Heart right ventricle (tissue), 16 donors: ENCODE results near the gene IRGQ. TPM values are rescaled to one million over a fixed set of nuclear protein-coding genes. Genes with fewer than 3 reads are reported as not detected.

Source experiments
- ATAC-seq, 8 donors: fragments of 200-7000 bp; cut with Tn5 transposase; one replicate each; pipeline ENCODE4 v1.9.1; 2020; ENCODE audit warnings: mild to moderate bottlenecking in 8 of 8, moderate library complexity in 8 of 8, moderate number of reproducible peaks in 1 of 8
- DNase-seq, 2 donors: peaks; one replicate each; pipeline ENCODE4 v3.0.0-alpha.2; 2020
- H3K27ac ChIP-seq, 10 donors: fragments of 200-600 bp; sonication (generic) in 2 of 10; one replicate each; pipeline versions ENCODE4 v1.5.0 to v1.8.0; 2020 to 2022; ENCODE audit warnings: mild to moderate bottlenecking in 3 of 10
- H3K27me3 ChIP-seq, 7 donors: fragments of 200-600 bp; one replicate each; pipeline ENCODE4 v1.8.0; 2021 to 2022; ENCODE audit warnings: mild to moderate bottlenecking in 2 of 7
- H3K36me3 ChIP-seq, 9 donors: fragments of 200-600 bp; sonication (generic) in 1 of 9; one replicate each; pipeline versions ENCODE4 v1.5.0 to v1.8.0; 2020 to 2022; ENCODE audit warnings: mild to moderate bottlenecking in 2 of 9
- H3K4me1 ChIP-seq, 9 donors: fragments of 200-600 bp; sonication (generic) in 1 of 9; one replicate each; pipeline versions ENCODE4 v1.5.0 to v1.8.0; 2020 to 2022; ENCODE audit warnings: mild to moderate bottlenecking in 4 of 9
- H3K4me3 ChIP-seq, 10 donors: fragments of 200-600 bp; sonication (generic) in 2 of 10; one replicate each; pipeline versions ENCODE4 v1.5.0 to v1.8.0; 2020 to 2022; ENCODE audit warnings: mild to moderate bottlenecking in 7 of 10, moderate library complexity in 2 of 10
- H3K9me3 ChIP-seq, 11 donors: fragments of 200-600 bp in 10 of 11; sonication (generic) in 2 of 11; one replicate each; pipeline versions ENCODE4 v1.5.0 to v1.8.0; 2013 to 2022; ENCODE audit warnings: mild to moderate bottlenecking in 2 of 11, control low read depth in 1 of 11, moderate library complexity in 1 of 11
- WGBS, 2 donors: extraction: QIAGEN DNeasy Blood & Tissue Kit; methylation state at CpG; one replicate each; pipeline ENCODE4 v1.1.7; 2013; ENCODE audit warnings: inconsistent platforms in 1 of 2; 5-methylcytosine and 5-hydroxymethylcytosine counted together
- intact Hi-C, 10 donors: fragments of 100-400 bp; cut with DNase I; formaldehyde crosslinking; loops; one replicate each; pipeline versions ENCODE4 v1.11.1 to v1.14.2; 2022
- polyA plus RNA-seq, 2 donors: library from polyadenylated mRNA; stranded (reverse); fragments of 200-250 nt; gene quantifications; one replicate each; pipeline ENCODE4 v1.2.3, GENCODE V29; 2013
- total RNA-seq, 10 donors: library from RNA; stranded (reverse); fragmentation: NEBNext Ultra II Directional in 3 of 10; extraction: Animal tissue kit (Norgen Biotek cat#: 25700) in 3 of 10; gene quantifications; one replicate each; pipeline versions ENCODE4 v1.2.1 to v1.2.4, GENCODE V29; 2021 to 2023
- TF ChIP-seq, protein P1 (sequence below), 9 donors: fragments of 200-600 bp; sonication (generic) in 2 of 9; IDR thresholded peaks; one replicate each; pipeline versions ENCODE4 v1.5.0 to v1.8.0; 2021 to 2022; ENCODE audit warnings: antibody characterized with exemption in 9 of 9, mild to moderate bottlenecking in 5 of 9, moderate library complexity in 1 of 9
- donor health status: Arrhythmogenic right ventricular cardiomyopathy.
- donor health status: ischemic (EF 13 %, LVEDD 7.1; RV severe dilation, severe dysfunction).
- donor health status: healthy with polysubstance abuse.
- donor health status: DM: no; HTN: yes; CAD: no.
- donor health status: DM: no; HTN: no; CAD: no.
- donor health status: ischemic (EF 25% LVEDD 6.9; RV normal size, moderate dysfunction).
- donor health status: ischemic (EF 25% LVEDD 5.7; RV mildly dilated, moderate dysfunction).
- donor health status: healthy.
- donor health status: DM: yes; HTN: yes; CAD: no.
- donor health status: Ischemic cardiomyopathy.
- donor health status: ischemic (EF 35%, LVEDD 5.7; RV mildly dilated, moderate dysfunction).
- donor health status: nonischemic (EF 11% LVEDD 7.7; RV severe dilation, severe dysfunction).
- donor health status: DM: yes; HTN: yes; CAD: no.
- donor health status: PGD.
- donor health status: ischemic (EF 29% LVEDD 5.4; RV normal size, mild dysfunction).
- donor health status: nonischemic (EF 23%, LVEDD 6.1; RV moderate dilation, normal function).

IRGQ gene
- total and polyA plus RNA-seq, 12 donors, result 5.6 to 34.2 (median 26.4) TPM

DNA sequence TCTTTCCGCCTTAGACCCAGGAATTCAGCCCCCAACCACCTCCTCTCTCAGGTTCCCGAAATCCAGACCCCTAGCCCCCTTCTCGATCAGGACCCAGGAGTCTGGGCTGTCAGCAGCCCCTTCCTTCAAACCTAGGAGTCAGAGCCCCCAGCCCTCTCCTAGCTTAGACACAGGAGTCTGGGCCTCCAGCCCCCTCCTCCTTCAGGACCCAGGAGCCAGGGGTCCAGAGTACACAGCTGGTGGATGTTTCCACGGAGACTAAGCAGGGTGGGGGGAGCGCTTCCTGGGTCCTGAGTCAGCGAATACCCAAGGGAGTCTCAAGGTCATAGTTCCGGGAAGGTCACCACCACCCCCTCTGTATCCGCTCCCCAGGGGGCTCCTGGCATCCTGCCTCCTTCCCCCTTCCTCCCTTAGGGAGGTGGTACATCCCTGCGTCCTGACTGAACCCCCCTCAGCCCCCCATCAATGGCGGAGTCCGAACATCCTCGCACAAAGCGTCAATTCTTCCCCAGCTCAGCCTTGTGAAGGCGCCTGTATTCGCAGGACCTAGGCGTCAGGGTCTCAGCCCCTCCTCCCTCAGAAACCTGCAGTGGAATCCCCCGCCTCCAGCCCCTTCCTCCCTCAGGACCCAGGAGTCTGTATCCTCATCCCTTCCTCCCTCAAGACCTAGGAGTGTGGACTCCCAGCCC, 39.1 kb upstream of the IRGQ start:
- no peak overlapping the region for H3K27ac ChIP-seq
- peaks cover 0 to 2% (median 2%) of the 10 kb centered on the region in 9 donors for H3K4me1 ChIP-seq
- no peaks in the 10 kb centered on the region for H3K36me3 ChIP-seq
- TF ChIP-seq, protein P1, sequence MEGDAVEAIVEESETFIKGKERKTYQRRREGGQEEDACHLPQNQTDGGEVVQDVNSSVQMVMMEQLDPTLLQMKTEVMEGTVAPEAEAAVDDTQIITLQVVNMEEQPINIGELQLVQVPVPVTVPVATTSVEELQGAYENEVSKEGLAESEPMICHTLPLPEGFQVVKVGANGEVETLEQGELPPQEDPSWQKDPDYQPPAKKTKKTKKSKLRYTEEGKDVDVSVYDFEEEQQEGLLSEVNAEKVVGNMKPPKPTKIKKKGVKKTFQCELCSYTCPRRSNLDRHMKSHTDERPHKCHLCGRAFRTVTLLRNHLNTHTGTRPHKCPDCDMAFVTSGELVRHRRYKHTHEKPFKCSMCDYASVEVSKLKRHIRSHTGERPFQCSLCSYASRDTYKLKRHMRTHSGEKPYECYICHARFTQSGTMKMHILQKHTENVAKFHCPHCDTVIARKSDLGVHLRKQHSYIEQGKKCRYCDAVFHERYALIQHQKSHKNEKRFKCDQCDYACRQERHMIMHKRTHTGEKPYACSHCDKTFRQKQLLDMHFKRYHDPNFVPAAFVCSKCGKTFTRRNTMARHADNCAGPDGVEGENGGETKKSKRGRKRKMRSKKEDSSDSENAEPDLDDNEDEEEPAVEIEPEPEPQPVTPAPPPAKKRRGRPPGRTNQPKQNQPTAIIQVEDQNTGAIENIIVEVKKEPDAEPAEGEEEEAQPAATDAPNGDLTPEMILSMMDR (IDR thresholded peaks at IDR 0.05), result no peak
- 24 to 28% methylated on average over 17 of the region's 17 CpGs for WGBS, 2 donors
- intact Hi-C loops, result no loop called here
- ATAC-seq (peak in 1 of 8 donors; percentile 46), DNase-seq (no peak)
- no peaks in the 10 kb centered on the region for H3K9me3 ChIP-seq
- peaks cover 0 to 43% (median 1%) of the 10 kb centered on the region in 7 donors for H3K27me3 ChIP-seq
- H3K4me3 ChIP-seq, result no peak overlapping the region

DNA sequence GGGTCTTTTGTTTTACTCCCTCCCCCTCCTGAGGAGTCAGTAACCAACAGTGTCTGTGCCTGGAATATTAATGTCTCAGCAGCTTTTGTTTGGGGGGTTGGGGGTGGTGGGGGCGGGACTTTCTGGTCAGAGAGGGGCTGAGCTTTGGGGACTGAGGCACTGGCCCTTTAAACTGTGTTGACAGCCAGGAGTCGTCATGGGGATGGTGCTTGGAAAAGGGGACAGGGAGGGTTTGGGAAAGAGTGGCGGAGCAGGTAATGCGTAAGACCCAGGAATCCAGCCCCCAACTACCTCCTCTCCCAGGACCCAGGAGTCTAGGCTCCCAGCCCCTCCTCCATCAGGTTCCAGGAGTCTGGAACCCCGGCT, 38.6 kb upstream of the IRGQ start:
- no peaks in the 10 kb centered on the region for H3K36me3 ChIP-seq
- intact Hi-C loops, result no loop called here
- no peaks in the 10 kb centered on the region for H3K4me1 ChIP-seq
- DNase-seq, result no peak
- H3K4me3 ChIP-seq, result no peak overlapping the region
- no peak for ATAC-seq
- TF ChIP-seq, protein P1 (IDR thresholded peaks at IDR 0.05), result no peak
- H3K27ac ChIP-seq, result no peak overlapping the region
- H3K9me3 ChIP-seq, result no peaks in the 10 kb centered on the region
- H3K27me3 ChIP-seq, result peaks cover 0 to 41% (median 0%) of the 10 kb centered on the region in 7 donors
- WGBS, 2 donors, result 37 to 41% methylated on average over 5 of the region's 5 CpGs

DNA sequence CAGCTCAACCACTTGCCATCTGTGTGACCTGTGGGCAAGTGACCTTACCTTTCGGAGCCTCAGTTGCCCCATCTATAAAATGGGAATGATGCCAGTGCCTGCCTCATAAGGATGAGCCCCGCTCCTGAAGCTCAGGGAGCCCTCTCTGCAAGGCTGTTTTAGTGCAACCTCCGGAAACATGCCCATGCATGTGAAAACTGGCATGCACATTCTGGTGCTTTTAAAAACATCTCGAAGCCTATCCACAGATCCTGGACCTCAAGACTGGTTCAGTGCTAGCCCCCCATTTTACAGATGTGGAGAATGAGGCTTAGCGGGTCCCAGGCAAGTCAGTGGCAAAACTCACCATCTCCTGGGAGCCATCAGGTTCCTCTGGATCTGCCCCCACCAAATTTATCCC, 38.1 kb upstream of the IRGQ start:
- H3K9me3 ChIP-seq, result no peaks in the 10 kb centered on the region
- intact Hi-C loops, result no loop called here
- no peak for DNase-seq
- peaks cover 0 to 38% (median 0%) of the 10 kb centered on the region in 7 donors for H3K27me3 ChIP-seq
- H3K4me1 ChIP-seq, result no peaks in the 10 kb centered on the region
- no peak overlapping the region for H3K27ac ChIP-seq
- TF ChIP-seq, protein P1 (IDR thresholded peaks at IDR 0.05), result no peak
- no peak overlapping the region for H3K4me3 ChIP-seq
- no peaks in the 10 kb centered on the region for H3K36me3 ChIP-seq
- WGBS, 2 donors, result 85 to 86% methylated on average over 5 of the region's 5 CpGs
- ATAC-seq, result no peak

DNA sequence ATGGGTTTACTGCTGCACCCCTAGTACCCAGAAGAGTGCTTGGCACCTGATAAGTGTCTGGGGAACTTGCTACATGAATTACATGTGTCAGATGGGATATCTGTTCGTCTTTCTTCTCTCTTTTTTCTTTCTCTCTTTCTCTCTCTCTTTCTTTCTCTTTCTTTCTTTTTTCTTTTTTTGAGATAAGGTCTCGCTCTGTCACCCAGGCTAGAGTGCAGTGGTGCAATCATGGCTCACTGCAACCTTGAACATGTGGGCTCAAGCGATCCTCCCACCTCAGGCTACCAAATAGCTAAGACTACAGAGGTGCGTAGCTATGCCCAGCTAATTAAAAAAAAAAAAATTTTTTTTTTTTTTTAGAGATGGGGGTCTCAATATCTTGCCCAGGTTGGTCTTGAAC, 37.6 kb upstream of the IRGQ start:
- no peak overlapping the region for H3K27ac ChIP-seq
- no peak for ATAC-seq
- intact Hi-C loops, result no loop called here
- H3K9me3 ChIP-seq, result no peaks in the 10 kb centered on the region
- H3K4me1 ChIP-seq, result no peaks in the 10 kb centered on the region
- DNase-seq, result no peak
- 83 to 87% methylated on average over 4 of the region's 4 CpGs for WGBS, 2 donors
- H3K4me3 ChIP-seq, result no peak overlapping the region
- no peaks in the 10 kb centered on the region for H3K36me3 ChIP-seq
- H3K27me3 ChIP-seq, result peaks cover 0 to 32% (median 0%) of the 10 kb centered on the region in 7 donors
- TF ChIP-seq, protein P1 (IDR thresholded peaks at IDR 0.05), result no peak
